NCI-H2029 (cell line): Measurements from ENCODE around the gene GALM.
A peak's percentile ranks its signal among the peaks of the same experiment; 100 is the strongest.
"Not testable (repeated sequence)": the region's sequence is repeated elsewhere in the genome, so short reads cannot be mapped to it uniquely, and the experiment has no call there.

Experiments used
- DNase-seq: peaks from one replicate; lab custom pipeline; 2025; lab: John Stamatoyannopoulos, UW

Gene GALM

GRCh38 chr2:38742797-38743559 lies 77.1 kb downstream of the GALM start:
- DNase-seq, result no peak

- DNase-seq, result no peak
These were observed 77.9 kb downstream of the GALM start for GRCh38 chr2:38743672-38744398.

GRCh38 chr2:38744399-38744780 lies 78.5 kb downstream of the GALM start:
- DNase-seq, result no peak

GRCh38 chr2:38745267-38745666 lies 79.4 kb downstream of the GALM start:
- DNase-seq, result no peak

GRCh38 chr2:38747007-38747424 lies 81.1 kb downstream of the GALM start:
- DNase-seq, result no peak

GRCh38 chr2:38747819-38748218 lies 81.9 kb downstream of the GALM start:
- no peak for DNase-seq

- no peak for DNase-seq
These were observed 82.5 kb downstream of the GALM start for GRCh38 chr2:38748391-38748790.

GRCh38 chr2:38748943-38749804 lies 83.3 kb downstream of the GALM start:
- no peak for DNase-seq

- peak; percentile 9 for DNase-seq
These were observed 84.3 kb downstream of the GALM start for GRCh38 chr2:38750011-38750890.

- peak; percentile 95 for DNase-seq
These were observed 85.1 kb downstream of the GALM start, which contains the start of gene SRSF7 for GRCh38 chr2:38750891-38751595. Gene SRSF7 (minus strand): TSS chr2:38751361. CDS start chr2:38751256, 105 bp downstream.

GRCh38 chr2:38751596-38752410 lies 85.9 kb downstream of the GALM start:
- no peak for DNase-seq

- DNase-seq, result no peak
These were observed 88.1 kb downstream of the GALM start for GRCh38 chr2:38754049-38754448.

- DNase-seq, result no peak
These were observed 88.6 kb downstream of the GALM start for GRCh38 chr2:38754506-38754905.

GRCh38 chr2:38755891-38756290 lies 90.0 kb downstream of the GALM start:
- DNase-seq, result not testable (repeated sequence)

- DNase-seq, result no peak
These were observed 97.3 kb downstream of the GALM start for GRCh38 chr2:38763228-38763627.

GRCh38 chr2:38763728-38764127 lies 97.8 kb downstream of the GALM start:
- DNase-seq, result no peak

GRCh38 chr2:38765149-38765548 lies 99.2 kb downstream of the GALM start:
- no peak for DNase-seq

GRCh38 chr2:38765551-38765950 lies 99.6 kb downstream of the GALM start:
- no peak for DNase-seq

GRCh38 chr2:38771632-38772031 lies 105.7 kb downstream of the GALM start:
- no peak for DNase-seq
